KOPT-K1 (cell line): ENCODE results near the gene SERTAD1.
"Not testable (repeated sequence)": the region's sequence is repeated elsewhere in the genome, so short reads cannot be mapped to it uniquely, and the experiment has no call there.

ENCODE experiments used
- H3K27ac ChIP-seq: fragments of 200-600 bp; sonication (generic); 2 replicates; pipeline ENCODE4 v1.5.1; 2016; ENCODE audit warnings: antibody characterized with exemption, mild to moderate bottlenecking, low read depth, low read length; ENCODE audit not compliant: poor library complexity, severe bottlenecking
- H3K36me3 ChIP-seq: fragments of 200-600 bp; sonication (generic); 2 replicates; pipeline ENCODE4 v1.5.1; 2017; ENCODE audit warnings: antibody characterized with exemption, mild to moderate bottlenecking, low read length, moderate library complexity; ENCODE audit not compliant: insufficient read depth
- H3K9me3 ChIP-seq: fragments of 200-600 bp; sonication (generic); 2 replicates; pipeline ENCODE4 v1.5.1; 2017; ENCODE audit warnings: antibody characterized with exemption, low read length, mild to moderate bottlenecking; ENCODE audit not compliant: insufficient read depth, poor library complexity, severe bottlenecking

The SERTAD1 gene

GRCh38 chr19:40410030-40410389, 15.8 kb downstream of the SERTAD1 start:
- no peaks in the 10 kb centered on the region for H3K36me3 ChIP-seq
- H3K9me3 ChIP-seq = no peaks in the 10 kb centered on the region
- H3K27ac ChIP-seq = no peak overlapping the region

GRCh38 chr19:40408598-40408925, 17.2 kb downstream of the SERTAD1 start:
- H3K9me3 ChIP-seq, H3K36me3 ChIP-seq, H3K27ac ChIP-seq: not testable (repeated sequence)

- H3K9me3 ChIP-seq = no peaks in the 10 kb centered on the region
- H3K27ac ChIP-seq = no peak overlapping the region
- H3K36me3 ChIP-seq = no peaks in the 10 kb centered on the region
These were observed 17.8 kb downstream of the SERTAD1 start for GRCh38 chr19:40407714-40408597.

GRCh38 chr19:40403262-40403984, 22.4 kb downstream of the SERTAD1 start:
- Histone ChIP-seq H3K27ac (peak overlapping the region; percentile 30), H3K9me3 (no peaks in the 10 kb centered on the region), H3K36me3 (no peaks in the 10 kb centered on the region)

GRCh38 chr19:40400559-40400958, 25.2 kb downstream of the SERTAD1 start:
- no peaks in the 10 kb centered on the region for H3K36me3 ChIP-seq
- no peak overlapping the region for H3K27ac ChIP-seq

GRCh38 chr19:40398417-40399131, 27.2 kb downstream of the SERTAD1 start:
- Histone ChIP-seq H3K27ac (no peak overlapping the region), H3K36me3 (no peaks in the 10 kb centered on the region), H3K9me3 (no peaks in the 10 kb centered on the region)

More at GRCh38 chr19:40400559-40400958, 25.2 kb downstream of the SERTAD1 start:
- no peaks in the 10 kb centered on the region for H3K9me3 ChIP-seq

DNA sequence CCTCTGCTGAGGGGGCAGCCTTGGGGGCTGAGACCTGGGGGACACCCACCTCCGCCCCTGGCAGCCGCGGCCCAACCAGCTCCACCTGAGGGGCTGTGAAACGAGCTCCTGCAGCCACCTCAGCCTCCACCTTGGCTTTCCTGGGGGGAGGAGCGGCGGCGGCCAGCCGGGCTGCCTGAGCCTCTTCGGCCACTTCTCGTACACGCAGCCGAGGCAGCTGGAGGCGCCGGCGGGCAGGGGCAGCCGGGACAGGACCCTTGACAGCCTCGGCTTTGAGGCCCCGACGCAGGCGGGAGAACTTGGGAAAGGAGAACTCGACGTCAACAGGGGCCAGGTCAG, 28.3 kb downstream of the SERTAD1 start:
- Histone ChIP-seq H3K9me3 (no peaks in the 10 kb centered on the region), H3K27ac (no peak overlapping the region), H3K36me3 (no peaks in the 10 kb centered on the region)

DNA sequence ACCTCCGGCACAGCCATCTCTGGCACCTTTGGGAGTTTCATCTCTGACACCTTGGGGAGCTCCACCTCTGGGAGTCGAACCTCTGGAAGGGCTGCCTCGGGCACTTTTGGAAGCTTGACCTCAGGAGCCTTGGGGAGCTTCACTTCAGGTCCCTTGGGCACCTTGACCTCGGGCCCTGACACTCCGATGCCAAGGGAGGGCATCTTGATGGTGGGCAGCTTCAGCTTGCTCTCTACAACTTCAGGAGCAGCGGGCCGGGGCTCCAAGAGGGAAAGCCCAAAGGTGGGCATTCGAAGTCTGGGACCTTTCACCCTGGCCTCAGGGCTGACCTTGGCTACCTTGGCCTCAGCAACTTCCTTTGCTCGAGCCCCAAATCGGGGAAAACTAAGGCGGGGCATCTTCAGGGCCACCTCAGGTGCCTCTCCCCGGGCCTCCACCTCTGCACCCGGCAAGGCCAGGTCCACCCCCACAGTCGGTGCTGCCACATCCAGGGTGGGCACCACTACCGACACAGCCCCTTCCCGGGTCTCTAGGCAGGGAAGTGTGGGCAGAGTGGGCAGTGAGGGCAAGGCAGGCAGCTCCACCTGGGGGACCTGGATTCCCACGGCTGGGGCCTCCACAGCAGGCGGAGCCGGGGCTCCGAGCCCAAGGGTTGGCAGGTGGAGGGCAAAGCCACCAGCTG, 28.8 kb downstream of the SERTAD1 start:
- no peak overlapping the region for H3K27ac ChIP-seq
- H3K36me3 ChIP-seq = no peaks in the 10 kb centered on the region
- no peaks in the 10 kb centered on the region for H3K9me3 ChIP-seq

DNA sequence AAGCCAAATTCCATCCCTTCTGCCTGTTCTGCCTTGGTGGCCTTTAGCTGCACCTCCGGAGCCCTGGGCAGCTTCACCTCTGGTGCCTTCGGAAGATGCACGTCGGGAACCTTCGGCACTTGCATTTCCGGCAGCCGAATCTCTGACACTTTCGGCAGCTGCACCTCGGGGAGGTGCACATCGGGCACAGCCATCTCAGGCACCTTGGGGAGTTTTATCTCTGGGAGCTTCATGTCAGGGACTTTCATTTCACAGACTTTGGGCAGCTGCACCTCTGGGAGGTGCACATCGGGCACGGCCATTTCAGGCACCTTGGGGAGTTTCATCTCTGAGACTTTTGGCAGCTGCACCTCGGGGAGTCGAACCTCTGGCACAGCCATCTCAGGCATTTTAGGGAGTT, 29.8 kb downstream of the SERTAD1 start:
- no peaks in the 10 kb centered on the region for H3K9me3 ChIP-seq
- H3K27ac ChIP-seq = no peak overlapping the region
- H3K36me3 ChIP-seq = no peaks in the 10 kb centered on the region

DNA sequence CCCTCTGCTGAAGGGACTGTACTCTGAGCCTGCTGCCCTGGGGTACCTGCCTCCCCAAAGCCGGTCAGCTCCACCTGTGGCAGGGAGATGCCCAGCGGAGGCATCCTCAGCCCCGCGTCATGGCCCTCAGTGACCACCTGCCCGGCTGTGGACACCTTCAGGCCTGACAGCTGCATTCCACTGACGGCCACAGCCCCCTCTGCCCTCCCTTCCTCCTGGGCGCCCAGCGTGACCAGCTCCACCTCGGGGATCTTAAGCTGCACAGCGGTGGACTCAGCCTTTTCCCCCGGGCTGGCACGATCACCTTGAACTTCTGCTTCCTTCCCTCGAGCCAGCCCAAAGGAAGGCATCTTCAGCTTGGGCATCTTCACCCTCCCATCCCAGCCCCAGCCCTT, 31.0 kb downstream of the SERTAD1 start:
- Histone ChIP-seq H3K36me3 (no peaks in the 10 kb centered on the region), H3K27ac (no peak overlapping the region)

DNA sequence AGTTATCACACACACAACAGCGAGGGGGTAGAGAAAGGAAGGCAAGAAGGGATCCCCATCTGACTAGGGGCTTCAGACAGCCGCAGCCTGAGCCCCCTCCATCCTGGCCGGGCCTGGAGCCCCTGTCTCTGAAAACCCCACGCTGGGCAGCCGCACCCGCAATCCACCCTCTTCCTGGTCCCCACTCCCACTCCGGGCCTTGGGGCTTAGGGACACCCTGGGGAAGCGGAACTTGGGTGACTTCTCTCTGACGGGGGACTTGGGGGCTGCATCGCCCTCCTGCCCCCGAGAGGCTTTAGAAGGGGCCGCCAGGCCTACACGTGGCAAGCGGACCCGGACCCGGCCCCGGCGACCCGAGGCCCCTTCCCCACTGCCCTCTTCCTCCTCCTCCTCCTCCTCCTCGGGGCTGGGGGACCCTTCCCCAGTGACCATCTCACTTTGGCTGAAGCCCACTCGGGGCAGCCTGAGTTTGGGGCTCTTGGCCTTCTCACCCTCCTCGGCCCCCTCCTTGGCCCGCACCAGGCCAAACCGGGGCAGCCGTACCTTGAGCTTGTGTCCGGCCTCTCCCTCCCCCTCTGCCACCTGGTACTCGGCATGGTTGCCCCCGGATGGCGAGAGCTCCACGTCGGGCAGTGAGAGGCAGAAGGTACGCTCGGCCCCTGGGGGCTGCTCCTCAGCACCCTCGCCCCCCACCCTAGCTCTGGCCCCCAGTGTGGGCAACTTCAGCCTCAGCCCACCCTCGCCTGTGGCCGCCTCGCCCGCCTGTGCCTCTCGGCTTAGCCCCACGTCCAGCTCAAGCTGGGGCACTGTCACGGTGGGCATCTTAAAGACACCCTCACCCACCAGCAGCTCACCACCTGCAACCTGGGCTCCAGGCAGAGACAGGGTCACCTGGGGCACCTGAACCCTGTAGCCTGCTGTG, 31.6 kb downstream of the SERTAD1 start:
- H3K9me3 ChIP-seq = no peaks in the 10 kb centered on the region
- H3K36me3 ChIP-seq = no peaks in the 10 kb centered on the region
- no peak overlapping the region for H3K27ac ChIP-seq

More for the DNA sequence above, 31.0 kb downstream of the SERTAD1 start:
- H3K9me3 ChIP-seq = no peaks in the 10 kb centered on the region

DNA sequence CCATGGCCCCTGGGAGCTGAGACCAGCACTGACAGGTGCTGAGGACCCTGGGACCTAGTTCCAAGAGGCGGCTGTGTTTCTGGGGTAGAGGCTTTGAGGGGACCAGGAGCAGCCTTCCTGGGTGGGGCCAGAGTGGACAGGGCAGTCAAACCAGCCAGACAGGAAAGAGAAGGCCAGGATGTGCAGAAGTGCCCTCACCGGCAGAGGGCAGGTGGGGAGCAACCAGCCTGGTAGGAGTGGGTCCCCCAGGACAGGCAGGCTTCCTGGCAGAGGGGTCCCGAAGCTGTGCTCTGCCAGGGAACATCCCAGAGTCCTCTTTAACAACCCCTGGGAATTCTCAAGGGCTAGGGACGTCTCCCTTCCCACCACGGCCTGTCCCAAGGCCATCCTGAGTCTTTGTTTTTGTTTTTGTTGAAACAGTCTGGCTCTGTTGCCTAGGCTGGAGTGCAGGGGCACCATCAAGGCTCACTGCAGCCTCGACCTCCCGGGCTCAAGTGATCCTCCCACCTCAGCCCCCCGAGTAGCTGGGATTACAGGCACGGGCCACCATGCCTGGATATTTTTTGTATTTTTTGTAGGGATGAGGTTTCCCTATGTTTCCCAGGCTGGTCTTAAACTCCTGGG, 32.8 kb downstream of the SERTAD1 start:
- Histone ChIP-seq H3K27ac (no peak overlapping the region), H3K36me3 (no peaks in the 10 kb centered on the region), H3K9me3 (no peaks in the 10 kb centered on the region)

DNA sequence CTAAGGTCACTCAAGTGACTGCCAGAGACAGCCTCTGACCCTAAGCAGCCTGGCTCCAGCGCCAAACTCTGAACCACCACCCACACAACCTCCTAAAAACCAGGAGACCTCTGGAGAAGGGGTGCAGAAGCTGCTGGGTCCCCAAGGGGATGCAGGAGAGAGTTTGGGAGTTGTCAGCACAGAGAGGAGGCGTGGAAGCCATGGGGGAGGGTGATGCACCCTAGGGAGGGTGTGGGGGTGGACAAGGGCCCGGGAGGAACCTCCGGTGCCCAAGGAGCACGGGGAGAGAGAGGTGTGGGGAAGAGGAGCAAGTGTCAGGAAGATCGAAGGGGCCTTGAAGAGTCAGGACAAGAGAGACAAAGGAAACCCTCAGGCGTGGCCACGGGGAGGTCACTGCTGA, 33.7 kb downstream of the SERTAD1 start:
- no peak overlapping the region for H3K27ac ChIP-seq
- H3K9me3 ChIP-seq = no peaks in the 10 kb centered on the region

More for the DNA sequence above, 33.7 kb downstream of the SERTAD1 start:
- H3K36me3 ChIP-seq = no peaks in the 10 kb centered on the region
